OCI-LY7 (cell line): ENCODE measurements around the gene RSPH3. TPM values are rescaled to one million over a fixed set of nuclear protein-coding genes. Genes with fewer than 3 reads are reported as not detected.

Experiments used
- BruUV-seq: library from RNA; stranded (reverse); fragments of 400-500 nt; replicated peaks from 2 replicates; lab custom pipeline; 2021; lab: Mats Ljungman, UMichigan
- CTCF ChIA-PET: fragments of 300-600 bp; sonication (Branson Sonifier 250); formaldehyde crosslinking; loops from one replicate; lab custom pipeline; 2022; ENCODE audit warnings: antibody characterized with exemption; ENCODE audit not compliant: unreplicated experiment; lab: Charles Lee
- POLR2A ChIA-PET: fragments of 300-600 bp; sonication (Branson Sonifier 250); formaldehyde crosslinking; loops from one replicate; lab custom pipeline; 2022; ENCODE audit warnings: antibody characterized with exemption; lab: Charles Lee
- DNase-seq: peaks from one replicate; pipeline ENCODE4 v3.0.0-alpha.2; 2015; ENCODE audit warnings: low spot score
- H2AFZ ChIP-seq: fragments of 200-600 bp; sonication (generic), shearing (Covaris generic); 2 replicates; pipeline ENCODE4 v1.6.1; 2014; ENCODE audit warnings: mild to moderate bottlenecking, antibody characterized with exemption, low read length, moderate library complexity
- H3K27ac ChIP-seq: fragments of 200-600 bp; sonication (generic); 2 replicates; pipeline ENCODE4 v1.5.1; 2014; ENCODE audit warnings: mixed run types, low read depth, mild to moderate bottlenecking, moderate library complexity, low read length, inconsistent platforms; ENCODE audit not compliant: poor library complexity, severe bottlenecking
- H3K36me3 ChIP-seq: fragments of 200-600 bp; sonication (generic); 2 replicates; pipeline ENCODE4 v1.6.1; 2014; ENCODE audit warnings: mild to moderate bottlenecking, antibody characterized with exemption, low read length, moderate library complexity, mixed read lengths; ENCODE audit not compliant: insufficient read depth
- H3K4me1 ChIP-seq: fragments of 200-600 bp; sonication (generic); 2 replicates; pipeline ENCODE4 v1.5.1; 2014; ENCODE audit warnings: mild to moderate bottlenecking, low read length; ENCODE audit not compliant: insufficient read depth, poor library complexity, severe bottlenecking
- H3K4me2 ChIP-seq: fragments of 200-600 bp; sonication (generic); 2 replicates; pipeline ENCODE4 v1.6.1; 2014; ENCODE audit warnings: mild to moderate bottlenecking, low read length
- H3K4me3 ChIP-seq: fragments of 200-600 bp; sonication (generic); 2 replicates; pipeline ENCODE4 v1.5.1; 2014; ENCODE audit warnings: mild to moderate bottlenecking, low read depth, low read length; ENCODE audit not compliant: poor library complexity, severe bottlenecking
- H3K79me2 ChIP-seq: fragments of 200-600 bp; sonication (generic); 2 replicates; pipeline ENCODE4 v1.6.1; 2016; ENCODE audit warnings: low read depth, mild to moderate bottlenecking, low read length, moderate library complexity, mixed read lengths; ENCODE audit not compliant: insufficient read depth
- H3K9me2 ChIP-seq: fragments of 200-600 bp; sonication (generic); 2 replicates; pipeline ENCODE4 v1.6.1; 2016; ENCODE audit warnings: mild to moderate bottlenecking, low read length, mixed read lengths; ENCODE audit not compliant: insufficient read depth
- H3K9me3 ChIP-seq: fragments of 200-600 bp; sonication (generic); 2 replicates; pipeline ENCODE4 v1.6.1; 2014; ENCODE audit warnings: mild to moderate bottlenecking, mixed run types, low read length, mixed read lengths
- H4K20me1 ChIP-seq: fragments of 200-600 bp; sonication (generic); 2 replicates; pipeline ENCODE4 v1.6.1; 2014; ENCODE audit warnings: mild to moderate bottlenecking, antibody characterized with exemption, low read length, moderate library complexity, mixed read lengths; ENCODE audit not compliant: insufficient read depth
- CTCF ChIP-seq: fragments of 200-600 bp; sonication (generic); conservative IDR thresholded peaks from 2 replicates; pipeline ENCODE4 v1.5.1; 2014; ENCODE audit warnings: mild to moderate bottlenecking, antibody characterized with exemption, low read length, moderate library complexity, mixed read lengths
- EZH2phosphoT487 ChIP-seq: fragments of 200-600 bp; sonication (generic); IDR thresholded peaks from 2 replicates; pipeline ENCODE4 v1.6.1; 2018; ENCODE audit warnings: low read depth, borderline replicate concordance, mild to moderate bottlenecking, mixed run types, antibody characterized with exemption, low read length, moderate library complexity, mixed read lengths
- intact Hi-C: fragments of 100-400 bp; cut with micrococcal nuclease; formaldehyde crosslinking; loops from one replicate; pipeline ENCODE4 v1.10.0; 2022; ENCODE audit not compliant: unreplicated experiment
- total RNA-seq, 2 experiments: library from RNA; depleted of rRNA in 1 of 2; stranded (reverse); fragments of >200 nt in 1 of 2; shearing (Covaris generic) in 1 of 2; gene quantifications; 2 replicates each; pipeline ENCODE4 v1.2.3, GENCODE V29; 2014 to 2022

The RSPH3 gene
- total RNA-seq, 2 experiments from 2014 or later = 2.7 to 6.5 TPM

DNA sequence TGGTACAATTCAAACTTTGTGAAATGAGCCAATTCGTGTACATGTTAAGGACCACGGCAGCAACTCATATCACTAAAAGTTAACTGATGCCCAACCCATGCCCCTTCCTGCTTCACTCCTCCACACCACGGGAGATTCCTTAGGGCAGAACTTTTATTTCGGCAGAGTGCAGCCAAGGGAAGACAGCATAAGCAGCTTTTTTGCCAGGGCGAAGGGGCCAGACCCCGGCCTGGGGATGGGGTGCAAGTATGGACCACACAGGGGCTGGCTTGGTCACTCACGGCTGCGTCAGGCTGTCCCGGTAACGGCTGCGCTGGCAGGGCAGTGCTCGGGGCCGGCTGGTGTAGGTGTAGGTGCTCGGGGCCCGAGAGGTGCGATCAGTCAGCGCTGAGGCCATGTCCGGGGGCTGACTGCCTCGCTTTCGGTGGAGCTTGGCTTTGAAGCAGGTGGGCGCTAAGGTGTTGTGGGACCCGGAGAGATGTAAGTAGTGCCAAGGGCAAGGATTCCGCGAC, 792 bp downstream of the RSPH3 start:
- Histone ChIP-seq H3K9me2 (no peaks in the 10 kb centered on the region), H3K79me2 (peaks cover 13% of the 10 kb centered on the region; the same call in 1 of the 2 replicates), H4K20me1 (no peaks in the 10 kb centered on the region), H2AFZ (peak overlapping the region; percentile 67), H3K36me3 (no peaks in the 10 kb centered on the region), H3K4me3 (peak overlapping the region; percentile 75), H3K9me3 (no peaks in the 10 kb centered on the region), H3K4me2 (peak overlapping the region; percentile 90), H3K27ac (peak overlapping the region; percentile 65), H3K4me1 (peaks cover 17% of the 10 kb centered on the region)
- TF ChIP-seq CTCF = no peak
- no peak for TF ChIP-seq EZH2phosphoT487
- CTCF ChIA-PET = interaction anchor here (1.2 kb wide), 1 partner anchor 8 kb away, joined by 3 read pairs; no protein-coding TSS in a partner anchor
- BruUV-seq = TSS peak; percentile 41
- POLR2A ChIA-PET = interaction anchor here (0.6 to 2.2 kb wide), 9 partner anchors 11 to 255 kb away, joined by 4 to 10 read pairs (median 6); no protein-coding TSS in a partner anchor
- no peak for DNase-seq
- intact Hi-C loops = no loop called here

- ChIA-PET CTCF (no interaction called here), POLR2A (interaction anchor here (0.7 kb wide), 2 partner anchors 128 to 787 kb away, joined by 3 to 4 read pairs; no protein-coding TSS in a partner anchor)
- no peak overlapping the region for H3K4me3 ChIP-seq
- H4K20me1 ChIP-seq = no peaks in the 10 kb centered on the region
- peaks cover 13% of the 10 kb centered on the region; the same call in 1 of the 2 replicates for H3K79me2 ChIP-seq
- H3K9me2 ChIP-seq = no peaks in the 10 kb centered on the region
- H3K27ac ChIP-seq = no peak overlapping the region
- intact Hi-C loops = no loop called here
- H2AFZ ChIP-seq = no peak overlapping the region
- no peaks in the 10 kb centered on the region for H3K9me3 ChIP-seq
- no peak for TF ChIP-seq EZH2phosphoT487
- TF ChIP-seq CTCF = no peak
- peaks cover 17% of the 10 kb centered on the region for H3K4me1 ChIP-seq
- H3K36me3 ChIP-seq = 0 out of 2 replicates have a peak, but pooled peaks cover 3% of the 10 kb centered on the region
- BruUV-seq = no TSS peak
- H3K4me2 ChIP-seq = no peak overlapping the region
- DNase-seq = no peak
Observed at GRCh38 chr6:158996856-158997255, 3.1 kb downstream of the RSPH3 start.

DNA sequence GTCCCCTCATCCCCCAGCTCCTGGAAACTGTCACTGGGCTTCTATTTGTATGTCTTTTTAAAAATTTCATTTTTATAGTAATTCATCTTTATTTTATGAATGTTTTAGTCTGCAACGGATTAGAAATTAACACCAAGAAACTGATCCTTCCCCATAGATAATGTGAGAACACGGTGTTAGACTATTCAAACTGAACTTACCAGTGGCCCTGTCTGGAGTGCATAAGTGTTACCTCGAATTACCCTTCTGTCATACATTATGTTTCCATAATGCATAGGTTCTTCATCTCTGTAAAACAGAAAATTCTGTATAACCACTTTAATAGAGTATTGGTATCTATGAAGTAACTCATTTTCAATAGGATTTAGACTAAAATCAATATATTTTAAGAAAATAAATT, 6.4 kb downstream of the RSPH3 start:
- Histone ChIP-seq H3K4me1 (peaks cover under 1% of the 10 kb centered on the region), H3K9me3 (peaks cover 2% of the 10 kb centered on the region), H3K4me2 (no peak overlapping the region), H3K4me3 (no peak overlapping the region), H3K9me2 (no peaks in the 10 kb centered on the region), H3K79me2 (no peaks in the 10 kb centered on the region), H4K20me1 (no peaks in the 10 kb centered on the region), H3K36me3 (0 out of 2 replicates have a peak, but pooled peaks cover 3% of the 10 kb centered on the region), H2AFZ (no peak overlapping the region), H3K27ac (no peak overlapping the region)
- intact Hi-C loops = no loop called here
- ChIA-PET CTCF (no interaction called here), POLR2A (interaction anchor here (0.6 to 0.8 kb wide), 7 partner anchors 9 to 971 kb away, joined by 3 to 4 read pairs (median 3); no protein-coding TSS in a partner anchor)
- TF ChIP-seq CTCF = no peak
- TF ChIP-seq EZH2phosphoT487 = no peak
- DNase-seq = no peak
- no TSS peak for BruUV-seq
